Mesenteric fat pad (tissue), 1 donor: ENCODE measurements around the gene TSC1. TPM values are rescaled to one million over a fixed set of nuclear protein-coding genes. Genes with fewer than 3 reads are reported as not detected.
A peak's percentile ranks its signal among the peaks of the same experiment; 100 is the strongest.

Source experiments
- DNase-seq: peaks from one replicate; pipeline ENCODE4 v3.0.0-alpha.2; 2020; ENCODE audit warnings: low spot score
- microRNA-seq: library from miRNA; unstranded; fragments of <30 nt; microRNA quantifications from one replicate; pipeline ENCODE4 v1.2.0, GENCODE V29; 2020; ENCODE audit warnings: borderline number of aligned reads
- total RNA-seq: library from RNA; stranded (reverse); fragmentation: NEBNext Ultra II Directional; extraction: Animal tissue kit (Norgen Biotek cat#: 25700); gene quantifications from one replicate; pipeline ENCODE4 v1.2.1, GENCODE V29; 2021
- donor health status: DM: yes; HTN: yes; CAD: no.

TSC1 gene
- total RNA-seq, 1 donor from 2014 or later: 36.3 TPM

DNA sequence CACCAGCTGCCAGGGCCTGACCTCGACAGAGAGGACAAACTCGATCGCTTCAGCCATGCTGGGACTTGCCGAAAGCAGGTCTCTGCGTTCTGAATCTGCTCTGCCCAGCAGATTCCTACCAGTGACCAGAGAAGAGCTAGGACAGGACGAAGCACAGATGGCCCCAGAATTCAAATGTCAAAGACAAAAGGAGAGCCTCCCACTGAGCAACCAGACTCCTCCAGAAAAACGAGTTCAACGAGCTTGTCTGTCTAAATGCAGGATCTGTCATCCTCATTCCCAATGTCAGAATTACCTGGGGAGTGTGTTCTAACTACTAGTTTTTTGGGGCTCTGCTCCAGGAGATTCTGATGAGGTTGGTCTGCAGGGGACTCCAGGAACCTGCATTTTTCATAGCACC, 79.7 kb downstream of the TSC1 start:
- no peak for DNase-seq

DNA sequence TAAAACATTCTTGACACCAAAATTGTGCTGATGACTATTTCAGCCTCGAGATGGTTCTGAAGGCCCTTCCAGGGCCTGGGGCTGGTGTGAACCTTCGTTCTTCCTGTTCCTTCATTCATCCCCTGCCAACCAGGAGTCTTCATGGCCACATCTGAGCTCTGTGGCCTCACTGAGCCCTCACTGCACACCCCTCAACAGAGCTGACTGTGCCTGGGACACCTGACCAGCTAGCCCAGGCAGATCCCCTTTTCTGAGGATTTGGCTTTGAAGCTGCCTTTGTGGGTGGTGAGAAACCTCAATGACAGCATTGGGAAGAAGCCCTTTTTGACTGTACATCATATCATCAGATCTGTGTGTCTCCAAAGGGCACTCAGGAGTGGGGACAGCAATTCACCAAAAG, 80.1 kb downstream of the TSC1 start:
- no peak for DNase-seq

DNA sequence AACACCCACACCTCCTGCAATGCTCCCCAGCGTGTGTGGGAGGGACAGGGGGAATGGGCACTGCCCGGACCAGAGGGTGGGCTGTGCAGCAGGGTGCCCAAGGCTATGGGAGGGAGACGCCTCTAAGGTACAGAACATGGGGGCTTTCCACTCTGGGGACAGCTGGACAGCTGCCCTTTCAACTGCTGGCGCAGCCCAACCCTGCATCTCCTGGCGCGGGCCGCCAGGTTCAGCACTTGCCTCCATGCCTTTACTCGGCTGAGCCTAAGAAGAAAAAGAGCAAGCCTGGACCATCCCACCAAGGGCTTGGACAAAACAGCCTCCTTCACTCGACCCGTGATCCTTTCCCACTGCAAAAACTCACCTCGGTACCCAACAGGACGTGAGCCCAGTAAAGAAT, 81.3 kb downstream of the TSC1 start:
- DNase-seq: no peak

DNA sequence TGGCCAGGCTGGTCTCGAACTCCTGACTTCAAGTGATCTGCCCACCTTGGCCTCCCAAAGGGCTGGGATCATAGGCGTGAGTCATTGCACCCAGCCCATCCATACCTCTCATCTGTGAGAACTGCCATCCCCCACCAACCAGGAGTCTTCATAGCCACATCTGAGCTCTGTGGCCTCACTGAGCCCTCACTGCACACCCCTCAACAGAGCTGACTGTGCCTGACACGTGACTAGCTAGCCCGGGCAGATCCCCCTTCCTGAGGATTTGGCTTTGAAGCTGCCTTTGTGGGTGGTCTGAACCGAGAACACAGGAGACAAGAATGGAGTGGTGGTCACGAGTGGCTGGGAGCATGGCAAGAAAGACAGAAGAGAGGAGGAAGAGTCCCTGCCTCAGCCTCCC, 81.9 kb downstream of the TSC1 start:
- no peak for DNase-seq

DNA sequence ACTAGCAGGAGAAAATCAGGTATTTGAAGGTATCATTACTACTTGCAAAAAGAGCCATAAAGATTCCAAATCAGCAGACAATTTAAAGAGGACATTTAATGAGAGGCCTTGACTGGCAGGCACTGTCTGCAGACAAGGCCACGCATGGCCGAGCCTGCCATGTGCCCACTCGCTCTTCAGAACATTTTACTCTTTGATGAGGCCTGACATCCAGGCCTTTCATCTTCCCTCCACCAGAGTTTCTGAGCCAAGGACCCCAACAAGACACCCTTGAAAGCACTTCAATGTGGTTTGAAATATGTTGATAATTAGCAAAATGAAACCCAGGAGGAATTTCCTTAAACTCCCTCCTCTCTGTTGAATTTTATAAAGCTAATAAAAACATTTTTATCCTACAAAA, 82.8 kb downstream of the TSC1 start:
- DNase-seq: no peak

DNA sequence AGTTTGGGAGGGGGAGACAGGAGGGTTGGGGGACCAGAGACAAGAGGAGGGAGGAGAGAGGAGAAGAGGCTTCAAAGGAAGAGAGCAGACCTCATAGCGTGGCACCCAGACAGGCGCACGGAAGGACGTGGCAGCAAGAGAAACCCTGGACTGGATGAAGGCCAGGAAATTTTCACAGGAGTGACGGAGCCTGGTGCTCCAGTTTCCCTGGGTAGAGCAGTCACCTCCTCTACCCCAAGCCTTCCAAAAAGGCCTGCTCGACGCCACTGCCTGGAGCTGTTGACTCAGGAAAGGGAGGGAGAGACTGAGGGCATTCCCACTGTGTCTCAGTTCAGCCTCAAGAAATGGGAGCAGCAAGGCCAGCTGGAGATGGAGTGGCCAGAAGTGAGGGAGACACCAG, 85.7 kb downstream of the TSC1 start:
- no peak for DNase-seq

DNA sequence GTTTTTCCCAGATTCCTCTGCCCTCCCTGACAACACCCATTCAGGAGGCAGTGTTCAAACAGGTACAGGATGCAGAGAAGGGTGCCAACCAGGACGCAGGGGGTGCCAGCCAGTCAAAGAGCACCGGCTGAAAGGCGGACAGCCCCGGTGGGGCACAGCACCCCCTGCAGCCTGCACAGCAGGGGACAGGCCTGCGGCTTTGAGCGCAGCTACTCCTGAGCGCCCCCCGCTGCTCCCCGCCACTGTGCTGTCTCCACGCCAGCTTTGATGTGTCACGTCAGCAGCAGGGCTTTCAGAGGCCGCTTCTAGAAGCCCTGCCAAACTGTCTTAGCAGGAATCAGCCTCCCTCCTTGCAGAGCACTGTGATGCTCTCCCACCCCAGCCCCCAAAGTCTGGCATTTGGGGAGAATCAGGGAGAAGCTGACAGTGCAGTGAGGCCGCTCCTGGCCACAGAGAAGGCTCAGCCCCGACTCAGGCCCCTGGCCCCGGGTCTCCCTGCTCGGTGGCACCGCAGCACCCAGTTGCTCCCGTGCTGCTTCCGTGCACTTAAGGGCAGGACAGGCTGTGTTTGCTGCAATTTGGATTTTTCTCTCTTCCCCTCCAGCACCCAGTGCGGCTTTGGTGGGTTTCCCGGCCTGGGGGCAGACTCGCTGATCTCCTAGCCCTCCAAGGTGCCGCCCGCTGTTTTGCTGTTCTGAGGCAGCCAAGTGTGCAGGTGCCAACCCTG, 86.6 kb downstream of the TSC1 start:
- no peak for DNase-seq

DNA sequence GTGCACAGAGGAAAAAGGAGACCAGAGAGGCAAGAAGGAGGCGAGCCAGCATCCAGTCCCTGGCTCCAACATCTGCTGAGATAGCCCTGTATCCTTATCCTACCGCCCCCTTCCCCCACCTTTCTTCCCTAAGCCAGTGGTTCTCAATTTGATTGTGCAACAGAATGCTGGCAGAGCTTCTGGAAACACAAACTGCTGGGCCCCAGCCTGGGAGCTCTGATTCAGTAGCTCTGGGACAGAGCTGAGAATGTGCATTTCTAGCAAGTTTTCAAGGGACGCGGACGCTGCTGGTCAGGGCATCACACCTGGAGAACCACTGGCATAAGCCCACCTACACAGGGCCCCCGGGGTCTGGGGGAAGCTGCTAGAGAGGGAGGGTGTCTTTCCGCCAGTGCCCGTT, 87.4 kb downstream of the TSC1 start:
- DNase-seq: no peak

DNA sequence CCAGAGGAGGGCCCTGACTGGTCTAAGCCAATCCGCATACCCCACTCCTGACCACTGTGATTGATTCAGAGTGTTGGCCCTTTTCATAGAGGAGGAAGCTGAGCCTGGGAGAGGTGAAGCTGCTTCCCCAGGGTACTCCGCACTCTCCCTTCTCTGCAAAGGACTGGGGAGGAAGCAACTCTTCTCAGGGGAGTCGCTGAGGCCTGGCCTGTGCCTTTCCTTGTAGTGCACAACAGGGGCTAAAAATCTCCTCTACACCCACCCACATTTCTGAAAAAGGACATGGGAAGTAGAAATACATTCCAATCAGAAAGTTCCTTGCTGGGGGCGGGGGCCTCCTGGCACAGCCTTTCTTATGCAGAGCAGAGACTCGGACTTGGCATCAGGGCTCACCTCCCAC, 88.5 kb downstream of the TSC1 start:
- no peak for DNase-seq

DNA sequence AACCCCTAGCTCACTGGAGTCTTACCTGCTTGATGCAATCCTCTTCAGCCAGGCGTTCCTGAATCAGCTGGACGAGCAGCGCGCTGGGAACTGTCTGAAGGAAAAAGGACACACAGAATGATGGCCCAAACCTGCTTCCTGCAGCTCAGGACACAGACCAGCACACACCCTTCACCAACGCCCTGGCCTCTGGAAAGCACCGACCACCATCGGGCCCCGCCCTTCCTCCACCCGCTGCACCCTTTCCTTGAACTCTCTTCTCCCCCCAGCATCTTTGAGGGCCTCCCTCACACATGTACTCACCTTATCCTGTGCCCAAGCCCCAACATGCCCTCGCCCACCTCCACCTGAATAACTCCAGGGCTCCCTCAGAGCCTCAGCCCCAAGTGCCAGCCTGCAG, 89.6 kb downstream of the TSC1 start:
- no peak for DNase-seq

DNA sequence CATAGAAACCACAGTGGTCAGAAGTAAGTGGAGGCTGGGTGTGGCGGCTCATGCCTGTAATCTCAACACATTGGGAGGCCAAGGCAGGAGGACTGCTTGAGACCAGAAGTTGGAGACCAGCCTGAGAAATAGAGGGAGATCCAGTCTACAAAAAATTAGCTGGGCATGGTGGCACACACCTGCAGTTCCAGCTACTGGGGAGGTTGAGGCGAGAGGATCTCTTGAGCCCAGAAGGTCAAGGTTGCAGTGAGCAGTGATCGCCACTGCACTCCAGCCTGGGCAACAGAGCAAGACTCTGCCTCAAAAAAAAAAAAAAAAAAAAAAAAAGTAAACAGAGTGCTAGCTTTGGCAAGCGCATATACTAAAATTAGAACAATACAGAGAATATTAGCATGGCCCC, 90.9 kb downstream of the TSC1 start:
- no peak for DNase-seq

DNA sequence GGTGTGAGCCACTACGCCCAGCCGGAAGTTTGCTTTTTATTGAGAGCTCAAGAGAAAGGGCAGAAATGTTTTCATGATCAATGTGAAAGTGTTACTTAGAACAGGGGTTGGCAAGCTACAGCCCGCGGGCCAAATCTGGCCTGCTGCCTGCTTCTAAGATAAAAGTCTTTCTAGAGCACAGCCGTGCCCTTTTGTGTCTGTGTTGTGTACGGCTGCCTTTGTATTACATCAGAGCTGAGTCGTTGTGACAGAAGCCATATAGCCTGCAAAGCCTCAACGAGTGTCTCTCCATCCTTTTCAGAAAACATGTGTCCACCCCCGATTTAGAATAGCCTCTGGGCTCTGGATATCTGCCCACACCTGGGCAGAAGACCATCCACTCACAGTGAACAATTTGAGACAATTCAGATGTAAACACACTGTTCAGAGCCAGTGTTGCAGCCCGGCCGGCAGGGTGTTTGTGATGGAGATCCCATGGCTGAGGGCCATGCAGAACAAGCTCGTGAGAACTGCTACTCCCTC, 95.2 kb downstream of the TSC1 start:
- DNase-seq: no peak

DNA sequence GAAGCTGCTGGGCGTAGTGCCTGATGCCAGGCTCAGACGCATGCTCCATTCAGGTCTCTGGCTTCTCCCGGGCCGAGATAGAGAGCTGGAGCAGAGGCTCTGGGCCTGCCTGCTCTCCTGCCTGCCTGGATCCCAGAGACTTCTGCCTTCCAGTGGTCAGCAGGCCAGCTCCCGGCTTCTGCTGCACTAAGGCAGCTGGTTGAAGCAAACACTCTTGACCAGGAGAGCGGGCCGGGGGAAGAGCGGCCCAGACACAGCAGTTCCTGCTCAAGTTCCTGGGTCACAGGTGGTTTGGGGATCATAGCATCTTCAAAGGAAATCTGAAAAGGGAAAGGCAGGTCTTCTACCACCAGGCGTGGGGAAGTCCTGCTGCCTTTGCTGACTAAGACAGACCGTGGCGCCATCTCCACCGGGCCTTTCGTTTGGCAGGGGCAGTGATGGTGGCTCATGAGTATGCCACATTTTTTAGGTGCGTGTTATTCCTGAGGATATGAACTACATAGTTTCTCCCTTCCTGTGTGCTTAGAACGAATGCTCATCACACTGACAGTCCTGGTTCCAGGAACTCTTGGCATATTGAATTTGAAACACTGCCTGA, 97.4 kb downstream of the TSC1 start:
- no peak for DNase-seq

DNA sequence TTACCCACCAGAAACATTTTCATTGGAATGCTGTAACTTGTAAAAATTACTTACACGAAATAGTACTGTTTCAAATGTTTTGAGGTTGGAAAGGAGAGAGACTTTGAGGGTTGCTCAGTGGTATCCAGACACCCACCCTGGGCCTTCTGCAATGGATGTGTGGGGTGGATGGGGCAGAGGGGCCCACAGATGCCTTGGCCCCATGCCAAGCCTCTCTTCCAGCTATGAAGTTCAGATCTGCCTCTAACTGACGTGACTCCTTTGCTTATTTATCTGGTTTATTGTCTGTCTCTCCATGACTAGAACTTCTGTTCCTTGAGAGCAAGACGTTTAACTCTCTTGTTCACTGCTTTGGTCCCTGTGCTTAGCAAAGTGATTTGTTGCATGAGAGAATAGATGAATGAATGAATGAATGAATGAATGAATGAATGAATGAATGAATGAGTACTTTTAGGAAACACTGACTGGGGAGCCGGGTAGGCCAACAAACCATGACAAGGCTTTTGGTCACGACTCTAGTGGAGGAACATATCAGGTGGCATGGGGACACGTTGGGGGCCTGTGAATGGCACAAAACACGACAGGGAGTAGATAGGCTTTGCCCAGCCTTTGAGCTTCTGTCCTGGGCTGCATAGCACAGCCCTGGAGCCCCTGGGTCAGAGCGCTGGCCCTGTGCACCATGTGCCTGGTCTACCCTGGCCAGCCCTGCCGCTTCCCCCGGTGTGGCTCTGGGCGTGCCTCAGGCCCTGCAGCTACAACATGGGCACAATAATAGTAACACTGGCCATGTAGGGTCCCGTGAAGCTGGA, 98.1 kb downstream of the TSC1 start:
- no peak for DNase-seq

DNA sequence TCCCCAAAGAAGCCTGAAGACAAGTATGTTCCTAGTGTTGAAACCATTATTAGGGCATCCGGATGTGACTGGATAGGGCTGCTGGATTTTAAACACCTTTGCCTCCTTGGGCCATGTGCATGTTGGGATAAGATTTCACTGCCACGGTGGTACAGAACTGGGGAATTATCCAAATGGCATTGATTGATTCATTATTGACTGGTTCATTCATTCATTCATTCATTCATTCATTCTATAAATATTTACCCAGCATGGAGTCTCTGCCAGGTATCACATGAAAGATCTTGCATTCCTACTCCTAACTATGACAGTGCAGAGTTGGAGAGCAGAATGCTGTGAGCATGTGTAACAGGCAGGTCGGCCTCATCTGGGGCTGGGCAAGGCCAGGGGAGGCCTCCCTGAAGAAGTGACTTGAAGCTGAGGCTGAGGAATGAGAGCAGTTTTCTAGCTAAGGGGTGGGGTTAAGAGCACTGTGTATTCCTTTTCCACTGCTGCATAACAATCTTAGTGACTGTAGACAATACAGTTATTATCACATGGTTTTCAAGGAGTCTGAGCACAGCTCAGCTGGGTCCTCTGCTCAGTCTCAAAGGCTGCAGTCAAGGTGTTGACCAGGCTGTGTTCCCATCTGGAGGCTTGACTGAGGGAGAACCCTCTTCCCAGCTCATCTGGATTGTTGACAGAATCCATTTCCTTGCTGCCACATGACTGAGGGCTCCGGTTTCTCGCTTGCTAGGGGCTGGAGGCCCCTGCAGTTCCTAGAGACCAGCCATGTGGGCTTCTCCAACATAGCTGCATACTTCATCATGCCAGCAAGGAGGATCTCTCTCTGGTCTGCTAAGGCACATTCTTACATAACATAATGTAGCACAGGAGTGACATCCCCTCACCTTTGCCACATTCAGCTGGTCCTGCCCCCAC, 102.0 kb downstream of the TSC1 start:
- peak; percentile 33 for DNase-seq

Small RNAs within 50 kb of the gene (microRNA-seq; reads per million reads assigned to microRNA genes)
- 2.2 reads per million for gene MIR548AW

Other genes with a start within 250 kb of the TSC1 start
- 1.5 TPM for gene AK8, start 66.3 kb downstream of the TSC1 start, total RNA-seq
- gene SPACA9, start 65.7 kb downstream of the TSC1 start, total RNA-seq: 3.9 TPM
- not detected for gene GFI1B, start 34.1 kb upstream of the TSC1 start, total RNA-seq
- 32.3 TPM for gene GTF3C5, start 86.4 kb upstream of the TSC1 start, total RNA-seq
- 2.2 TPM for gene CEL, start 117.4 kb upstream of the TSC1 start, total RNA-seq
- 58.4 TPM for gene RALGDS, start 176.6 kb upstream of the TSC1 start, total RNA-seq
- gene GBGT1, start 219.3 kb upstream of the TSC1 start, total RNA-seq: 25.1 TPM